GM19043 (cell line): Measurements from ENCODE around the gene GPR108.
"Not testable (repeated sequence)": the region's sequence is repeated elsewhere in the genome, so short reads cannot be mapped to it uniquely, and the experiment has no call there.

Experiments
- ATAC-seq: cut with Tn5 transposase; IDR thresholded peaks from one replicate; pipeline ENCODE4 v1.9.1; 2021; ENCODE audit warnings: low read depth; ENCODE audit not compliant: unreplicated experiment

GPR108 gene

GRCh38 chr19:6762253-6762797 is 24.9 kb upstream of the GPR108 start:
- not testable (repeated sequence) for ATAC-seq

GRCh38 chr19:6761053-6761676 is 23.8 kb upstream of the GPR108 start:
- no peak for ATAC-seq

- ATAC-seq: no peak
Observed at GRCh38 chr19:6760606-6761005, 23.2 kb upstream of the GPR108 start.

- ATAC-seq: no peak
Observed at GRCh38 chr19:6754653-6755463, 17.5 kb upstream of the GPR108 start.

GRCh38 chr19:6754136-6754535 is 16.8 kb upstream of the GPR108 start:
- ATAC-seq: no peak

- peak; percentile 64 for ATAC-seq
Observed at GRCh38 chr19:6753178-6754031, 16.0 kb upstream of the GPR108 start.

- no peak for ATAC-seq
Observed at GRCh38 chr19:6752256-6753177, 15.1 kb upstream of the GPR108 start.

GRCh38 chr19:6751189-6751588 is 13.8 kb upstream of the GPR108 start:
- no peak for ATAC-seq

- no peak for ATAC-seq
Observed at GRCh38 chr19:6750062-6750461, 12.7 kb upstream of the GPR108 start.

- not testable (repeated sequence) for ATAC-seq
Observed at GRCh38 chr19:6748543-6748942, 11.2 kb upstream of the GPR108 start.

GRCh38 chr19:6745965-6746364 is 8.6 kb upstream of the GPR108 start:
- no peak for ATAC-seq

- ATAC-seq: no peak
Observed at GRCh38 chr19:6744381-6745301, 7.3 kb upstream of the GPR108 start.

- ATAC-seq: no peak
Observed at GRCh38 chr19:6743714-6744380, 6.5 kb upstream of the GPR108 start.

- no peak for ATAC-seq
Observed at GRCh38 chr19:6743066-6743465, 5.7 kb upstream of the GPR108 start.

- ATAC-seq: no peak
Observed at GRCh38 chr19:6740589-6741343, 3.4 kb upstream of the GPR108 start.

- ATAC-seq: no peak
Observed at GRCh38 chr19:6739883-6740588, 2.7 kb upstream of the GPR108 start.

GRCh38 chr19:6739390-6739882 is 2.1 kb upstream of the GPR108 start, which contains the start of gene TRIP10:
Gene TRIP10 (plus strand): TSS chr19:6739680. CDS start chr19:6739762, 82 bp downstream.
- ATAC-seq: no peak
